HG03196 (cell line): ENCODE measurements around the gene MARCHF10.
A peak's percentile ranks its signal among the peaks of the same experiment; 100 is the strongest.

ENCODE experiments used
- ATAC-seq: cut with Tn5 transposase; IDR thresholded peaks from one replicate; pipeline ENCODE4 v1.9.1; 2021; ENCODE audit not compliant: unreplicated experiment

The MARCHF10 gene

GRCh38 chr17:62720126-62720850, 87.8 kb downstream of the MARCHF10 start:
- ATAC-seq, result no peak

GRCh38 chr17:62719586-62719985, 88.5 kb downstream of the MARCHF10 start:
- ATAC-seq, result no peak

GRCh38 chr17:62718429-62718828, 89.7 kb downstream of the MARCHF10 start:
- ATAC-seq, result no peak

- no peak for ATAC-seq
These were observed 90.2 kb downstream of the MARCHF10 start for GRCh38 chr17:62717889-62718288.

GRCh38 chr17:62717589-62717855, 90.6 kb downstream of the MARCHF10 start:
- ATAC-seq, result no peak

- ATAC-seq, result no peak
These were observed 91.1 kb downstream of the MARCHF10 start for GRCh38 chr17:62716834-62717588.

- ATAC-seq, result no peak
These were observed 92.2 kb downstream of the MARCHF10 start for GRCh38 chr17:62715882-62716390.

GRCh38 chr17:62714016-62714777, 93.9 kb downstream of the MARCHF10 start:
- ATAC-seq, result no peak

- no peak for ATAC-seq
These were observed 94.8 kb downstream of the MARCHF10 start for GRCh38 chr17:62713086-62713881.

- no peak for ATAC-seq
These were observed 95.9 kb downstream of the MARCHF10 start for GRCh38 chr17:62712171-62712581.

GRCh38 chr17:62708587-62708986, 99.5 kb downstream of the MARCHF10 start:
- no peak for ATAC-seq

- no peak for ATAC-seq
These were observed 100.7 kb downstream of the MARCHF10 start for GRCh38 chr17:62707425-62707739.

- no peak for ATAC-seq
These were observed 101.3 kb downstream of the MARCHF10 start for GRCh38 chr17:62706598-62707424.

- ATAC-seq, result no peak
These were observed 102.1 kb downstream of the MARCHF10 start for GRCh38 chr17:62705778-62706597.

GRCh38 chr17:62705156-62705777, 102.8 kb downstream of the MARCHF10 start:
- no peak for ATAC-seq

GRCh38 chr17:62704381-62704971, 103.6 kb downstream of the MARCHF10 start:
- no peak for ATAC-seq

- ATAC-seq, result peak; percentile 75
These were observed 104.2 kb downstream of the MARCHF10 start for GRCh38 chr17:62703776-62704380.

- no peak for ATAC-seq
These were observed 104.8 kb downstream of the MARCHF10 start for GRCh38 chr17:62703261-62703775.
